HG03103 (cell line): ENCODE data around the gene LACTB.
A peak's percentile ranks its signal among the peaks of the same experiment; 100 is the strongest.

Experiments used
- ATAC-seq: cut with Tn5 transposase; IDR thresholded peaks from one replicate; pipeline ENCODE4 v1.9.1; 2021; ENCODE audit warnings: low read depth; ENCODE audit not compliant: unreplicated experiment

LACTB gene

GRCh38 chr15:63121382-63122001, at the start of gene LACTB:
TSS of gene LACTB (plus strand) at chr15:63121861. CDS start at chr15:63121872, 11 bp downstream.
- ATAC-seq = peak; percentile 76

- no peak for ATAC-seq
These were observed 49.5 kb upstream of the LACTB start for GRCh38 chr15:63072023-63072650.

GRCh38 chr15:63072809-63073277, 48.8 kb upstream of the LACTB start:
- ATAC-seq = no peak

GRCh38 chr15:63073497-63074172, 48.0 kb upstream of the LACTB start:
- no peak for ATAC-seq

GRCh38 chr15:63075015-63075983, 46.4 kb upstream of the LACTB start:
- ATAC-seq = no peak

GRCh38 chr15:63075984-63076713, 45.5 kb upstream of the LACTB start:
- no peak for ATAC-seq

- no peak for ATAC-seq
These were observed 45.0 kb upstream of the LACTB start for GRCh38 chr15:63076714-63077046.

- no peak for ATAC-seq
These were observed 43.7 kb upstream of the LACTB start for GRCh38 chr15:63077952-63078351.

- ATAC-seq = no peak
These were observed 41.6 kb upstream of the LACTB start for GRCh38 chr15:63079947-63080626.

- no peak for ATAC-seq
These were observed 40.9 kb upstream of the LACTB start for GRCh38 chr15:63080634-63081250.

GRCh38 chr15:63082366-63082765, 39.3 kb upstream of the LACTB start:
- ATAC-seq = no peak

- ATAC-seq = no peak
These were observed 38.6 kb upstream of the LACTB start for GRCh38 chr15:63083044-63083443.

GRCh38 chr15:63083541-63083940, 38.1 kb upstream of the LACTB start:
- no peak for ATAC-seq

- no peak for ATAC-seq
These were observed 36.9 kb upstream of the LACTB start for GRCh38 chr15:63084806-63085205.

GRCh38 chr15:63085289-63085688, 36.4 kb upstream of the LACTB start:
- ATAC-seq = no peak

GRCh38 chr15:63086271-63086670, 35.4 kb upstream of the LACTB start:
- ATAC-seq = no peak

GRCh38 chr15:63086947-63087346, 34.7 kb upstream of the LACTB start:
- no peak for ATAC-seq

- no peak for ATAC-seq
These were observed 33.0 kb upstream of the LACTB start for GRCh38 chr15:63088533-63089245.
